Measurements from ENCODE around the gene FRY.
"Not testable (repeated sequence)": the region's sequence is repeated elsewhere in the genome, so short reads cannot be mapped to it uniquely, and the experiment has no call there.

The FRY gene

GRCh38 chr13:32031025-32031814 lies at the start of gene FRY:
Gene FRY (plus strand): TSS chr13:32031774. CDS start chr13:32031796, 22 bp downstream.
- peak; percentile 86 for DNase-seq (ENCODE audit: low spot score)

- peak; percentile 35 for DNase-seq (ENCODE audit: low spot score)
These were observed 49.5 kb upstream of the FRY start for GRCh38 chr13:31982124-31982523.

- DNase-seq (ENCODE audit: low spot score) = peak; percentile 93
These were observed 49.0 kb upstream of the FRY start for GRCh38 chr13:31982540-31982939.

- not testable (repeated sequence) for DNase-seq (ENCODE audit: low spot score)
These were observed 47.9 kb upstream of the FRY start for GRCh38 chr13:31983696-31984095.

- not testable (repeated sequence) for DNase-seq (ENCODE audit: low spot score)
These were observed 47.2 kb upstream of the FRY start for GRCh38 chr13:31984388-31984787.

GRCh38 chr13:31986676-31987470 lies 44.7 kb upstream of the FRY start:
- DNase-seq (ENCODE audit: low spot score) = no peak

GRCh38 chr13:31987535-31988170 lies 43.9 kb upstream of the FRY start:
- DNase-seq (ENCODE audit: low spot score) = no peak

GRCh38 chr13:31994367-31994766 lies 37.2 kb upstream of the FRY start:
- DNase-seq (ENCODE audit: low spot score) = not testable (repeated sequence)

GRCh38 chr13:31996601-31997000 lies 35.0 kb upstream of the FRY start:
- DNase-seq (ENCODE audit: low spot score) = no peak

- no peak for DNase-seq (ENCODE audit: low spot score)
These were observed 33.9 kb upstream of the FRY start for GRCh38 chr13:31997641-31998040.

GRCh38 chr13:31998131-31998530 lies 33.4 kb upstream of the FRY start:
- DNase-seq (ENCODE audit: low spot score) = no peak

GRCh38 chr13:32000754-32001153 lies 30.8 kb upstream of the FRY start:
- DNase-seq (ENCODE audit: low spot score) = not testable (repeated sequence)

GRCh38 chr13:32001154-32001768 lies 30.3 kb upstream of the FRY start:
- DNase-seq (ENCODE audit: low spot score) = peak; percentile 52

- DNase-seq (ENCODE audit: low spot score) = no peak
These were observed 29.8 kb upstream of the FRY start for GRCh38 chr13:32001769-32002168.

- no peak for DNase-seq (ENCODE audit: low spot score)
These were observed 28.7 kb upstream of the FRY start for GRCh38 chr13:32002873-32003272.

GRCh38 chr13:32007494-32007893 lies 24.1 kb upstream of the FRY start:
- DNase-seq (ENCODE audit: low spot score) = no peak

- no peak for DNase-seq (ENCODE audit: low spot score)
These were observed 22.9 kb upstream of the FRY start for GRCh38 chr13:32008518-32009175.

- DNase-seq (ENCODE audit: low spot score) = no peak
These were observed 22.2 kb upstream of the FRY start for GRCh38 chr13:32009362-32009761.

- no peak for DNase-seq (ENCODE audit: low spot score)
These were observed 21.4 kb upstream of the FRY start for GRCh38 chr13:32010136-32010535.

- DNase-seq (ENCODE audit: low spot score) = no peak
These were observed 19.6 kb upstream of the FRY start for GRCh38 chr13:32011971-32012370.

- no peak for DNase-seq (ENCODE audit: low spot score)
These were observed 18.4 kb upstream of the FRY start for GRCh38 chr13:32013181-32013580.

- DNase-seq (ENCODE audit: low spot score) = no peak
These were observed 15.5 kb upstream of the FRY start for GRCh38 chr13:32016119-32016518.

Measured in SW480 (cell line).